Lower lobe of right lung (tissue), 2 donors: ENCODE results near the gene LIN7C. TPM values are rescaled to one million over a fixed set of nuclear protein-coding genes. Genes with fewer than 3 reads are reported as not detected.

ENCODE experiments used
- ATAC-seq, 2 donors: fragments of 200-7000 bp; cut with Tn5 transposase; one replicate each; pipeline ENCODE4 v1.9.1; 2020 to 2022; ENCODE audit warnings: mild to moderate bottlenecking in 2 of 2, moderate library complexity in 2 of 2
- DNase-seq: peaks from one replicate; pipeline ENCODE4 v3.0.0-alpha.2; 2020
- H3K27ac ChIP-seq: fragments of 200-600 bp; one replicate; pipeline ENCODE4 v1.8.0; 2022
- H3K27me3 ChIP-seq: fragments of 200-600 bp; one replicate; pipeline ENCODE4 v1.8.0; 2022; ENCODE audit warnings: low read depth
- H3K36me3 ChIP-seq: fragments of 200-600 bp; one replicate; pipeline ENCODE4 v1.8.0; 2022; ENCODE audit warnings: mild to moderate bottlenecking
- H3K4me1 ChIP-seq: fragments of 200-600 bp; one replicate; pipeline ENCODE4 v1.8.0; 2022
- H3K4me3 ChIP-seq: fragments of 200-600 bp; one replicate; pipeline ENCODE4 v1.8.0; 2022; ENCODE audit warnings: mild to moderate bottlenecking
- H3K9me3 ChIP-seq: fragments of 200-600 bp; one replicate; pipeline ENCODE4 v1.8.0; 2022
- intact Hi-C: fragments of 100-400 bp; cut with DNase I; formaldehyde crosslinking; loops from one replicate; pipeline ENCODE4 v1.11.0; 2022
- total RNA-seq: library from RNA; stranded (reverse); fragmentation: NEBNext Ultra II Directional; extraction: Animal tissue kit (Norgen Biotek cat#: 25700); gene quantifications from one replicate; pipeline ENCODE4 v1.2.1, GENCODE V29; 2021
- TF ChIP-seq, protein P1 (sequence below): fragments of 200-600 bp; IDR thresholded peaks from one replicate; pipeline ENCODE4 v1.8.0; 2022; ENCODE audit warnings: antibody characterized with exemption, mild to moderate bottlenecking
- donor health status: DM: no; HTN: yes; CAD: no; lungs with severe emphysema.

Gene LIN7C
- total RNA-seq, 1 donor from 2014 or later: 33.6 TPM

DNA sequence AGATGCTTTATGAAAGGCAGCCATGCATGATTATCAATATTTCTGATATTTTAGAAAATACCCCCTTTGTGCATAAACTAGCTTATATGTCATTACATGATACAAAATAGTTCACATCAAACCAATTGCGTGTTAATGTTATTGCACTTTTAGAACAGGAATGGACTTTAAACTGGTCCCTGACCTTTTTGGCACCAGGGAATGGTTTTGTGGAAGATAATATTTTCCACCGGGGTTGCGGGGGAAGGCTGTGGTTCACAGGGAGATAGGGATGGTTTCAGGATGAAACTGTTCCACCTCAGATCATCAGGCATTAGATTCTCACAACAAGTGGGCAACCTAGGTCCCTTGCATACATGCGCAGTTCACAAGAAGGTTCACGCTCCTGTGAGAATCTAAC, 17.5 kb downstream of the LIN7C start:
- DNase-seq (no peak), ATAC-seq (no peak)
- Histone ChIP-seq H3K27ac (no peak overlapping the region), H3K36me3 (peaks cover 50% of the 10 kb centered on the region), H3K9me3 (no peaks in the 10 kb centered on the region), H3K4me1 (no peaks in the 10 kb centered on the region), H3K27me3 (no peaks in the 10 kb centered on the region), H3K4me3 (no peak overlapping the region)
- TF ChIP-seq, protein P1, sequence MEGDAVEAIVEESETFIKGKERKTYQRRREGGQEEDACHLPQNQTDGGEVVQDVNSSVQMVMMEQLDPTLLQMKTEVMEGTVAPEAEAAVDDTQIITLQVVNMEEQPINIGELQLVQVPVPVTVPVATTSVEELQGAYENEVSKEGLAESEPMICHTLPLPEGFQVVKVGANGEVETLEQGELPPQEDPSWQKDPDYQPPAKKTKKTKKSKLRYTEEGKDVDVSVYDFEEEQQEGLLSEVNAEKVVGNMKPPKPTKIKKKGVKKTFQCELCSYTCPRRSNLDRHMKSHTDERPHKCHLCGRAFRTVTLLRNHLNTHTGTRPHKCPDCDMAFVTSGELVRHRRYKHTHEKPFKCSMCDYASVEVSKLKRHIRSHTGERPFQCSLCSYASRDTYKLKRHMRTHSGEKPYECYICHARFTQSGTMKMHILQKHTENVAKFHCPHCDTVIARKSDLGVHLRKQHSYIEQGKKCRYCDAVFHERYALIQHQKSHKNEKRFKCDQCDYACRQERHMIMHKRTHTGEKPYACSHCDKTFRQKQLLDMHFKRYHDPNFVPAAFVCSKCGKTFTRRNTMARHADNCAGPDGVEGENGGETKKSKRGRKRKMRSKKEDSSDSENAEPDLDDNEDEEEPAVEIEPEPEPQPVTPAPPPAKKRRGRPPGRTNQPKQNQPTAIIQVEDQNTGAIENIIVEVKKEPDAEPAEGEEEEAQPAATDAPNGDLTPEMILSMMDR: no peak
- intact Hi-C loops: loop anchor here (5.0 kb wide), 1 partner anchor 307 kb away; no protein-coding TSS in a partner anchor

DNA sequence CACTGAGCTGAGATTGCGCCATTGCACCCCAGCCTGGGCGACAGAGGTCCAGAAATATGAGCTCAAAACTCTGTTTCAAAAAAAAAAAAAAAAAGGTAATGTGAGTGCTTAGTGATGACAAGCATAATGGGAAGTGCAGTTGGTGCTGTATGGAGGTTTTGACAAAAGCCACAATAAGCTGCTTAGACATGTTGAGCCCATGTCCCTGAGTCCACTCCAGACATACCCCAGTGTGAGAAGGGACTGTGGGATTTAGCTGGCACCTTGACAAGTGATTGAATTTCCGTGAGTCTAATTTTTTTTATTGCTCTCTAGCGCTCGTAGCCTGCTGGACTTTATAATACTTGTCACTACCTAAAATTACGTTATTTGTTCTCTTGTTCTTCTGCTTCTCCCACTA, 18.9 kb downstream of the LIN7C start:
- TF ChIP-seq, protein P1: no peak
- H3K4me3 ChIP-seq: no peak overlapping the region
- no peaks in the 10 kb centered on the region for H3K27me3 ChIP-seq
- no peaks in the 10 kb centered on the region for H3K4me1 ChIP-seq
- DNase-seq (no peak), ATAC-seq (no peak)
- no peak overlapping the region for H3K27ac ChIP-seq
- H3K9me3 ChIP-seq: no peaks in the 10 kb centered on the region
- peaks cover 36% of the 10 kb centered on the region for H3K36me3 ChIP-seq
- intact Hi-C loops: loop anchor here (5.0 kb wide), 1 partner anchor 305 kb away; no protein-coding TSS in a partner anchor

DNA sequence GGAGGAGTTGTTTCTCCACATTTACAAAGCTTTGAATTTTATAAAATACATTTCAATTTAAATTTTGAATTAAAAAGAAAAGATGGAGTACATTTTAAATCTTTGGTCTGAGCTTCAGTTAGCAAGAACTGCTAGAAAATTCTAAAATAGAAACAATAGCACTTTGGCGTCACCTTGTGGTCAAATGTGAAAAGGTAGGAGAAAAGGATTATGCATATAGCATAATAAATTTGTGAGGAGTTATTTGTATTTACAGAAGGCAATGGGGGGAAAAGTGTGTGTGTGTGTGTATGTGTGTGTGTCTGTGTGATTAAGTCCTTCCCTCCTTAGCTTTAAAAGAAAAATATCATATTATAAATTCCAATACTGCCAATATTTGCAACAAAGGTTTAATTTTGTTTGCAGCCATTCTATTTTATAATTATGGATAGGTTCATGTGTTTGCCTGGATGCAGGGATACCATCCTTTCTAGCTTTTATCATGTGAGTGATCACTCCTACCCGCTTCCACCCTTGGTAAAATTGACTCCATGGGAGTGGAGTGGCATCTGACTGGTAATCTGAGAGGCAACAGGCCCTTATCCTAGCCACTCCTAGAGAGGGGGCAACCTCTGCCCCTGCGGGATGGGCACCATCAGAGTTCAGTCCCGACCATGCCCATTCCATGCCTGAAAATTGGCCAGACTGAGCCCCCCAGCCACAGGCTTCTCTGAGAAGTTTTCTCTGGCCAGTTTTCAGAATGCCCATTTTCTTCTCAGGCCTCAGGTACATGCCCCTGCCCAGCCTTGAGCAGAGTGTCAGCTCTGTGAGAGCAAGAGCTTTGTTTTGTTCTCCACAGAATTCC, 20.4 kb downstream of the LIN7C start:
- peaks cover 20% of the 10 kb centered on the region for H3K36me3 ChIP-seq
- no peak for DNase-seq
- ATAC-seq: peak in 1 of 2 donors; percentile 54
- intact Hi-C loops: loop anchor here (5.0 kb wide), 1 partner anchor 304 kb away; no protein-coding TSS in a partner anchor
- H3K4me1 ChIP-seq: no peaks in the 10 kb centered on the region
- H3K9me3 ChIP-seq: no peaks in the 10 kb centered on the region
- TF ChIP-seq, protein P1: peak; percentile 82
- H3K27ac ChIP-seq: no peak overlapping the region
- no peaks in the 10 kb centered on the region for H3K27me3 ChIP-seq
- H3K4me3 ChIP-seq: no peak overlapping the region

DNA sequence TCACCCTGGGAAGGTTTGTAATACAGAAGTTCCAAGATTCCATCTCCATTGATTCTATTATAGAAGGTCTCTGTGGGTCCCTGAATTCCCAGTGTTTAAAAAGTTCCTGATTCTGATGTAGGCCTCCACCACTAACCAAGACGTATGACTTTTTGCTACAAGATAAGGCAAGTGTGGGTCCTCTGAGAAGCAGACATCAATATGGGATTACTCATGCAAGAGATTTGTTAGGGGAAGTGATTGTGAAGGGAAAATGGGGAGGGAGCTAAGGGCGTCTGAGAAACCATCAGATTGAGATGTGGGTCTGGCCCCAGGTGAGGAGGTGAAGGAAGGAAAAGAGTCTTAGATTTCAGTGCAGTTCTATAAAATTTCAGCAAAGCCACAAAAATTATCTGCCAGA, 23.8 kb downstream of the LIN7C start:
- Histone ChIP-seq H3K27me3 (no peaks in the 10 kb centered on the region), H3K36me3 (no peaks in the 10 kb centered on the region), H3K27ac (no peak overlapping the region), H3K9me3 (no peaks in the 10 kb centered on the region), H3K4me3 (no peak overlapping the region), H3K4me1 (no peaks in the 10 kb centered on the region)
- intact Hi-C loops: no loop called here
- no peak for DNase-seq
- TF ChIP-seq, protein P1: no peak
- ATAC-seq: no peak

DNA sequence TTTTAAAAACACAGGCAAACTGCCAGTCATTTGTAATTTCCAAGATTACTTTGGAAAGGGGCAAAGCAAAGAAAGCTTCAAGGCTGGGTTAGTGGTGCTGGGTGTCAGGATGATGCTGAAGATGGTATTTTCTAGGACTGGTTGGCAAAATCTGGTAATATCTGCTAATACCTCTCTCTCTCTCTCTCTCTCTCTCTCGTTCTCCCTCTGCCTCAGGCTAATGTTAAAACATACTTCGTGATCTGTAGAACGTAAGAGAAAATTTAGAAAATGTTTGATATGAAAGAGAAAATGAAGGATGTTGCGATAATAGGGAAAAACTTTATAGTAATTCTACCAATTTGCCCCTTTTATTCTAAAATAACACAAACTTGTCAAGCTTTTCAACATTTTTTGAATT, 24.6 kb downstream of the LIN7C start:
- TF ChIP-seq, protein P1: no peak
- intact Hi-C loops: no loop called here
- no peaks in the 10 kb centered on the region for H3K4me1 ChIP-seq
- no peaks in the 10 kb centered on the region for H3K27me3 ChIP-seq
- ATAC-seq (no peak), DNase-seq (no peak)
- no peak overlapping the region for H3K4me3 ChIP-seq
- H3K27ac ChIP-seq: no peak overlapping the region
- no peaks in the 10 kb centered on the region for H3K9me3 ChIP-seq
- no peaks in the 10 kb centered on the region for H3K36me3 ChIP-seq
